ENCODE data around the gene NTN1.
"Not testable (repeated sequence)": the region's sequence is repeated elsewhere in the genome, so short reads cannot be mapped to it uniquely, and the experiment has no call there.

The NTN1 gene

GRCh38 chr17:9150446-9151090, 129.3 kb downstream of the NTN1 start:
- 0 out of 2 replicates have a peak, but pooled peaks cover 10% of the 10 kb centered on the region for H3K9me3 ChIP-seq
- H3K27me3 ChIP-seq: no peaks in the 10 kb centered on the region
- no peak overlapping the region for H3K4me3 ChIP-seq
- H3K4me1 ChIP-seq: no peaks in the 10 kb centered on the region
- H3K27ac ChIP-seq: no peak overlapping the region
- no peak for TF ChIP-seq Cebpa-rat (IDR thresholded peaks at IDR 0.05)
- H4K20me1 ChIP-seq: no peaks in the 10 kb centered on the region
- no peak overlapping the region for H3K4me2 ChIP-seq
- no peak overlapping the region for H3K9ac ChIP-seq
- H3K36me3 ChIP-seq: no peaks in the 10 kb centered on the region

DNA sequence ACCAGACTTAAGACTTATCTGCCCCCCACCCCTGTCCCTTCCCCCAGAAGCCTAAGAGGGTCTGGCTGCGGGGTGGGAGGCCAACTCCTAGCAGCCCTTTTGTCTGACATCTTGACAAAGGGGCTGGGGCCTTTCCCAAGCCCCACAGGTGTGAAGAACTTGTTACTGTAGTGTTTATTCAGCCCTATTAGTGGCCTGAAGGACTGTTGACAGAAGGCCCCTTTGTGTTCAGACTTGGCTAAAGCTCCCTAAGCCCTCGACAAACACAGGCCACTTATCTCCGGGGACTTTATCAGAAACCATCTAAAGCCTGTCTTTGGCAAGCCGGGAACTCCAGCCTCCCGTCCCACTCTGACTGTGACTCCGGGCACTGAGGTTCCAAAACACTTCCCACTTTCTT, 129.8 kb downstream of the NTN1 start:
- Histone ChIP-seq H4K20me1 (no peaks in the 10 kb centered on the region), H3K36me3 (no peaks in the 10 kb centered on the region), H3K4me3 (no peak overlapping the region), H3K4me2 (no peak overlapping the region), H3K9me3 (0 out of 2 replicates have a peak, but pooled peaks cover 10% of the 10 kb centered on the region), H3K9ac (no peak overlapping the region), H3K4me1 (no peaks in the 10 kb centered on the region), H3K27me3 (no peaks in the 10 kb centered on the region), H3K27ac (no peak overlapping the region)
- TF ChIP-seq Cebpa-rat (IDR thresholded peaks at IDR 0.05): no peak

DNA sequence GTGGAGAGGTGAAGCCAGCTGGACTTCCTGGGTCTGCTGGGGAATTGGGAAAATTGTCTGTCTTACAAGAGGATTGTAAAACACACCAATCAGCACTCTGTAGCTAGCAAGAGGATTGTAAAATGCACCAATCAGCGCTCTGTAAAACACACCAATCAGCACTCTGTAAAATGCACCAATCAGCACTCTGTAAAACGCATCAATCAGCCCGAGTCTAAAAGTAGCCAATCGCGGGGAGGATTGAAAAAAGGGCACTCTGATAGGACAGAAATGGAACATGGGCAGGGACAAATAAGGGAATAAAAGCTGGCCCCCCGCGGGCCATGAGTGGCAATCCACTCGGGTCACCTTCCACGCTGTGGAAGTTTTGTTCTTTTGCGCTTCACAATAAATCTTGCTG, 130.4 kb downstream of the NTN1 start:
- not testable (repeated sequence) for H3K27ac ChIP-seq, H3K4me2 ChIP-seq, H3K4me3 ChIP-seq, H3K9ac ChIP-seq, H3K4me1 ChIP-seq, H3K27me3 ChIP-seq, H3K36me3 ChIP-seq, H4K20me1 ChIP-seq
- 0 out of 2 replicates have a peak, but pooled peaks cover 10% of the 10 kb centered on the region for H3K9me3 ChIP-seq

GRCh38 chr17:9158544-9159452, 137.5 kb downstream of the NTN1 start:
- Histone ChIP-seq H3K4me2 (no peak overlapping the region), H3K36me3 (no peaks in the 10 kb centered on the region), H3K4me3 (no peak overlapping the region), H3K9me3 (peaks cover 23% of the 10 kb centered on the region), H3K27me3 (no peaks in the 10 kb centered on the region), H3K9ac (no peak overlapping the region), H4K20me1 (no peaks in the 10 kb centered on the region), H3K27ac (no peak overlapping the region), H3K4me1 (no peaks in the 10 kb centered on the region)
- TF ChIP-seq Cebpa-rat (IDR thresholded peaks at IDR 0.05): no peak

DNA sequence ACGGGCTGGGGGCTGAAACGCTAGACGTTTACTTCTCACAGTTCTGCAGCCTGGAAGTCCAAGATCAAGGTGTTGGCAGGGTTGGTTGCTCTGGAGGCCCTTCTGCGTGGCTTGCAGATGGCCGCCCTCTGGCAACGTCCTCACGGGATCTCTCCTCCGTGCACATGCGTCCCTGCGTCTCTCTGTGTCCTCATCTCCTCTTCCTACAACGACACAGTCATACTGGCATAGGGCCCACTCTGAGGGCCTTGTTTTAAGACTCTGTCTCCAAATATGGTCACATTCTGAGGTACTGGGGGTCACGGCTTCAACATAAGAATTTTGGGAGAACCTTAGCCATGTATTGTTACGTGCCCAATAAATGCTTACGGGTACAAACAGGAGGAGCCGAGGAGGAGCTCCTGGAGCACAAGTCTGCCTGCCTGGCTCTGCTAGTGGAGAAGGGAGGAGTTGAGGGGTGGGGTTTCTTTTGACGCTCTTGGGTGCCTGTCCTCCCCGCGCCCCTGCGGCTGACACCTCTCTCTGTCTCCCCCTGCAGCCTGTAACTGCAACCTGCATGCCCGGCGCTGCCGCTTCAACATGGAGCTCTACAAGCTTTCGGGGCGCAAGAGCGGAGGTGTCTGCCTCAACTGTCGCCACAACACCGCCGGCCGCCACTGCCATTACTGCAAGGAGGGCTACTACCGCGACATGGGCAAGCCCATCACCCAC, 141.1 kb downstream of the NTN1 start:
- TF ChIP-seq Cebpa-rat (IDR thresholded peaks at IDR 0.05): no peak
- Histone ChIP-seq H3K9ac (no peak overlapping the region), H3K27ac (no peak overlapping the region), H3K36me3 (no peaks in the 10 kb centered on the region), H3K4me2 (no peak overlapping the region), H3K27me3 (no peaks in the 10 kb centered on the region), H4K20me1 (no peaks in the 10 kb centered on the region), H3K4me3 (no peak overlapping the region), H3K4me1 (no peaks in the 10 kb centered on the region), H3K9me3 (peaks cover 23% of the 10 kb centered on the region)

- Histone ChIP-seq H3K27ac (no peak overlapping the region), H3K27me3 (no peaks in the 10 kb centered on the region), H3K4me1 (no peaks in the 10 kb centered on the region), H3K9me3 (0 out of 2 replicates have a peak, but pooled peaks cover 3% of the 10 kb centered on the region), H4K20me1 (no peaks in the 10 kb centered on the region), H3K36me3 (no peaks in the 10 kb centered on the region), H3K9ac (no peak overlapping the region), H3K4me2 (no peak overlapping the region), H3K4me3 (no peak overlapping the region)
- TF ChIP-seq Cebpa-rat (IDR thresholded peaks at IDR 0.05): no peak
Measured at GRCh38 chr17:9166788-9167187, 145.5 kb downstream of the NTN1 start.

DNA sequence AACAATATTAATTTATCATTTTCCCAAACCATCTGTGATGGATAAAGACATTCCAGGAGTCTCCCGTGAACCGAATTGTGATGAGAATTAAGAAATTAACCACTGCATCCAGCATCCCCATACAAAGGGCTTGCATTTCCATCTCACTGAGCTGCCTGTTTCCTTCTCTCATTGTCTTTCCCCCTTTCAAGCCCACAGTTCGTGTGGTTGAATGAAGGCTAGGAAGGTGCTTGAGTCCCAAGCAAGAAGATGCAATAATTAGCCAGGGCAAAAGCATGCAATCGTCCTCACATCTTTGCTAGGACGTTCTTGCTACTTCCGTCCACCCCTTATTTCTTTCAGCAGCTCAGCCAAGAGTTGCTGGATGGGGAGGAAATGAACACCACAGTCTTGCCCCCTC, 146.1 kb downstream of the NTN1 start:
- no peaks in the 10 kb centered on the region for H4K20me1 ChIP-seq
- H3K36me3 ChIP-seq: no peaks in the 10 kb centered on the region
- no peak overlapping the region for H3K4me2 ChIP-seq
- H3K9me3 ChIP-seq: no peaks in the 10 kb centered on the region; the same call in 1 of the 2 replicates
- no peaks in the 10 kb centered on the region for H3K4me1 ChIP-seq
- H3K9ac ChIP-seq: no peak overlapping the region
- TF ChIP-seq Cebpa-rat (IDR thresholded peaks at IDR 0.05): no peak
- no peaks in the 10 kb centered on the region for H3K27me3 ChIP-seq
- H3K27ac ChIP-seq: no peak overlapping the region
- H3K4me3 ChIP-seq: no peak overlapping the region

DNA sequence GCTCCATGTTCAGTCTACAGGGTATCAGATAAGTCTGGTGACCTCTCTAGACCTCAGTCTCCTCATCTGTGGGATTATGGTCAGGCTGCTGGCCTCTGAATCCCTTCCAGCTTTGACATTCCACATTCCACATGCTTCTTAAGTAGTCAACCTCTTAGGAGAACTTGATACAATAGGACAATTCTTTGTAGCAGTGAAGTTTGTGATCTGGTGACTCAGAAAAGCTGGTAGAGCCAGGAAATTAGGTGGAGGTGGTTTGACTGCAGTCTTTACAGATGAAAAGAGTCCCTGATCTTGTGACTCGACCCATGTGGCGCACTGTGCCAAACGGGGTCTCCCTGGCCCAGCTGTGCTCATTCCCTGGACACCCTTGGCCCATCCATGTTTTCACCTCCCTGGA, 147.8 kb downstream of the NTN1 start:
- no peaks in the 10 kb centered on the region for H3K4me1 ChIP-seq
- H3K9me3 ChIP-seq: peaks cover 3% of the 10 kb centered on the region
- H3K4me3 ChIP-seq: no peak overlapping the region
- H3K27ac ChIP-seq: no peak overlapping the region
- no peak for TF ChIP-seq Cebpa-rat (IDR thresholded peaks at IDR 0.05)
- H3K4me2 ChIP-seq: no peak overlapping the region
- H3K36me3 ChIP-seq: no peaks in the 10 kb centered on the region
- H3K9ac ChIP-seq: no peak overlapping the region
- H3K27me3 ChIP-seq: no peaks in the 10 kb centered on the region
- H4K20me1 ChIP-seq: no peaks in the 10 kb centered on the region

DNA sequence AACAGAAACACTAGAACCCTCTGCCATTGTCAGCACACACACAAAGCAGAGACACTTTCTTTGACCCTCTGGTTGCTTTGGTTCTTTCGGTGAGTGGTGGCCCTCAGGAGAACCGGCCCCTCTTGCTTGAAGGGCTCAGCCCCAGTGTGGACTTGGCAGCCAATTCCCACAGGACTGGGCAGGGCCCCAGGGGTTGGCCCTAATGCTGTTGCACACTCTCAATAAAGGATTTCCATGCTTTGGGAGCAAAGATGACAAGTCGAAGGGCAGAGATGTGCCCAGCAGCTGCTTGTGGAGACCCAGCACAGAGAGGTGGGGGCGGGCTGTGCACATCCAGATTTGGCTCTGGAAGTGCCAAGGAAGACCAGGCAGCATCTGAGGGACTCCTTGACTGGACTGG, 149.0 kb downstream of the NTN1 start:
- Histone ChIP-seq H3K4me2 (no peak overlapping the region), H3K27ac (no peak overlapping the region), H3K36me3 (no peaks in the 10 kb centered on the region)

DNA sequence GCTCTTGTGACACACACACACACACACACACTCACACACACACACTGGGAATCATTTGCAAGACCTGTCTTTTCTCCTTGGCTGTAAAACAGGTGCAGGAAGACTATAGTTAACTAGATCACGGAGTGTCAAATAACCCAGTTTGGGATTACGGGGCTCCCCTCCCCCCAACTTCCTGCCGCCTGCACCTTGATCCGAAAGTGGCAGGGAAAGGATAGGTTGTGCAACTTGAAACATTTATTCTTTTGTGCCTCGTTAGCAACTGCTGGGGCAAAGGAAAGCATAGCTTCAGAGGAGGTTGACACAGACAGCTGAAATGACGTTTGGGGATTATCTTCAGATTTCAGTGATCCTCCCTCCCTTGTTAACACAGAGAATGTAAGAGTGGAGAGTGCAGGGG, 149.5 kb downstream of the NTN1 start:
- Histone ChIP-seq H3K4me3 (no peak overlapping the region), H3K27me3 (no peaks in the 10 kb centered on the region), H4K20me1 (no peaks in the 10 kb centered on the region), H3K4me2 (no peak overlapping the region), H3K27ac (no peak overlapping the region), H3K4me1 (no peaks in the 10 kb centered on the region), H3K9ac (no peak overlapping the region), H3K9me3 (peaks cover 6% of the 10 kb centered on the region), H3K36me3 (no peaks in the 10 kb centered on the region)
- no peak for TF ChIP-seq Cebpa-rat (IDR thresholded peaks at IDR 0.05)

More for the DNA sequence above, 149.0 kb downstream of the NTN1 start:
- H3K9me3 ChIP-seq: peaks cover 6% of the 10 kb centered on the region
- H3K4me3 ChIP-seq: no peak overlapping the region
- H4K20me1 ChIP-seq: no peaks in the 10 kb centered on the region
- TF ChIP-seq Cebpa-rat (IDR thresholded peaks at IDR 0.05): no peak
- no peak overlapping the region for H3K9ac ChIP-seq
- no peaks in the 10 kb centered on the region for H3K4me1 ChIP-seq
- no peaks in the 10 kb centered on the region for H3K27me3 ChIP-seq
